Measurements from ENCODE around the gene SEC31A. TPM values are rescaled to one million over a fixed set of nuclear protein-coding genes. Genes with fewer than 3 reads are reported as not detected.

Gene SEC31A
- total RNA-seq, 1 donor from 2014 or later, result 178 TPM

DNA sequence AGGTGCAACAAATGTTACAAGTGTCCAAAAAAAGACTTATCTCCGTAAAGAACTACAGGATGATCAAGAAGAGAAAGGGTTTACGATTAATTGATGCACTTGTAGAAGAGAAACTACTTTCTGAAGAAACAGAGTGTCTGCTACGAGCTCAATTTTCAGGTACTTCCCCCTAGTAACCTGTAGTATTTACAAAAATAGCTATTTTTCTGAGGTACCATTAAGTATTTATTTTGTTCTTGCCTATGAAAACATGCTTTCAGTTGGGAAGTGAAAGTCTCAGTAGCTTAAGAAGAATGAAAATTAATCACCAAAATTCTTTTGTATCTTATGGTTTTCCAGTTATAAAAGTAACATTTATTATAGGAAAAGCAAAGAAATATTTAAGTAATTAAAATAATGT, 15.5 kb upstream of the SEC31A start:
- H3K4me3 ChIP-seq (ENCODE audit: low read depth, low read length), result no peak overlapping the region
- no peaks in the 10 kb centered on the region for H3K36me3 ChIP-seq (ENCODE audit: control insufficient read depth, insufficient read depth, low read length)
- DNase-seq (ENCODE audit: low read depth), result no peak
- no peaks in the 10 kb centered on the region for H3K27me3 ChIP-seq (ENCODE audit: control insufficient read depth, insufficient read depth, low read length)
- no peak for TF ChIP-seq CTCF (IDR thresholded peaks at IDR 0.05; ENCODE audit: insufficient read depth, low read length, poor library complexity, severe bottlenecking)

DNA sequence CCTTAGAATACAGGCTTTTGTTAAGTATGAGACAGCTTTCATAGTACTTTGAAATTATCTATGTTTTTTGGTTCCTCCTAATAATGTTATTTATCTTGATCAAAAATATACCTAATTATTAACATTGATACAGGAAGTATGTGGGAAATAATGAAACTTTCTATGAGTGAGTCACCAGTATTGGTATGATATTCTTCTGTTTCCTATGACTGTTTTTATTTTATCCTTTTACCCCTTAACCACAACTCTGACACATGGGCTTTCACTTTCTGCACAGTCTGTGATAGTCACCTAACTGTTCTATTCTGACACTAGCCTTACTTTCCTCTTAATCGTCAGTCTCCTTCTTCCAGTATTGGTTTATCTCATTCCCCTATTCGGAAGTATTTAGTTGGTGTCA, 14.3 kb upstream of the SEC31A start:
- Histone ChIP-seq H3K27me3 (ENCODE audit: control insufficient read depth, insufficient read depth, low read length) (no peaks in the 10 kb centered on the region), H3K36me3 (ENCODE audit: control insufficient read depth, insufficient read depth, low read length) (no peaks in the 10 kb centered on the region), H3K4me3 (ENCODE audit: low read depth, low read length) (no peak overlapping the region)
- DNase-seq (ENCODE audit: low read depth), result no peak
- TF ChIP-seq CTCF (IDR thresholded peaks at IDR 0.05; ENCODE audit: insufficient read depth, low read length, poor library complexity, severe bottlenecking), result no peak

DNA sequence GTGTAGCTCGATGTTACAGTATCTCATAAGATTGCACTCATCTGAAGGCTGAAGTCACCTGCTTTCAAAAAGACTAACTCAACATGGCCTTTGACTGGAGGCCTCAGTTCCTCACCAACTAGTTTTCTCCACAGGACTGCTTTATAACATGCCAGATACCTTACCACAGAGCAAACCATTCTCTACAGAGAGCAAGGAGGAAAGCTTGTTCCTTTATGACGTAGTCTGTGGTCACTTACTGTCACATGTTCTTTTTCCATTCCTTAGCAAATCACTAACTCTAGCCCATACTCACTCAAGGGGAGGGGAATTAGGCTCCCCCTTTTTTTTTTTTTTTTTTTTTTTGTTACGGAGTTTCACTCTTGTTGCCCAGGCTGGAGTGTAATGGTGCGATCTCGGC, 12.8 kb upstream of the SEC31A start:
- DNase-seq (ENCODE audit: low read depth), result no peak
- TF ChIP-seq CTCF (IDR thresholded peaks at IDR 0.05; ENCODE audit: insufficient read depth, low read length, poor library complexity, severe bottlenecking), result no peak

DNA sequence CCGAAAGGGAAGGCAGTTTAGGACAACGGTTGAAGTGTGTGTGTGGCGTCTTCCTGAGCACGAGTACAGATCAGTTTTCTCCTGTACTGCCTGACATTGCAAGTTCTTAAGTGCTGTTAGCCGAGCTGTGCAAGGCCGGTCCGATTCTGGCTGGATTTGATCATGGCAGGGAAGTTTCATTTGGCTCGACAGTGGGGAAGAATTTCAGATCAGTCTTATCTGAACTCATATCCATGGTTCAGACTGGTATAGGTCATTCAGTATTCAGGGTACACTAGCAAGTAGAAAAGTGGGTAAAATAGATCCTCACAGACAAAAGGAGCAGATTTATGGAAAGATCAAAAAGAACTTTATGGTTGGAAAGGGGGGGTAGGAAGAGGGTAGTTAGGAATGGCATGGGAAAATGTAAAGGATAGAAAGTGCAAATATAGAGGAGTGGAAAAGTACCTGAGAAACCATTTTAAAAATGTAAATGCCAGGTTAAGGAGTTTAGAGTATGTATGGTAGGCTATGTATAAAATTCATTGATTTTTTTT, 10.3 kb upstream of the SEC31A start:
- no peak for DNase-seq (ENCODE audit: low read depth)
- Histone ChIP-seq H3K4me3 (ENCODE audit: low read depth, low read length) (peak overlapping the region; percentile 70), H3K27me3 (ENCODE audit: control insufficient read depth, insufficient read depth, low read length) (no peaks in the 10 kb centered on the region), H3K36me3 (ENCODE audit: control insufficient read depth, insufficient read depth, low read length) (no peaks in the 10 kb centered on the region)
- no peak for TF ChIP-seq CTCF (IDR thresholded peaks at IDR 0.05; ENCODE audit: insufficient read depth, low read length, poor library complexity, severe bottlenecking)

More for the DNA sequence above, 12.8 kb upstream of the SEC31A start:
- Histone ChIP-seq H3K36me3 (ENCODE audit: control insufficient read depth, insufficient read depth, low read length) (no peaks in the 10 kb centered on the region), H3K4me3 (ENCODE audit: low read depth, low read length) (no peak overlapping the region), H3K27me3 (ENCODE audit: control insufficient read depth, insufficient read depth, low read length) (no peaks in the 10 kb centered on the region)

- Histone ChIP-seq H3K4me3 (ENCODE audit: low read depth, low read length) (peak within 1 kb of the TSS; percentile 70), H3K36me3 (ENCODE audit: control insufficient read depth, insufficient read depth, low read length) (no peaks in the 10 kb centered on the region), H3K27me3 (ENCODE audit: control insufficient read depth, insufficient read depth, low read length) (no peaks in the 10 kb centered on the region)
- peak; percentile 98 for DNase-seq (ENCODE audit: low read depth)
- TF ChIP-seq CTCF (IDR thresholded peaks at IDR 0.05; ENCODE audit: insufficient read depth, low read length, poor library complexity, severe bottlenecking), result no peak
Measured at GRCh38 chr4:82900411-82901182, 9.6 kb upstream of the SEC31A start, which contains the start of gene THAP9. Gene THAP9, plus strand, starts transcription at chr4:82900735. Its CDS starts 68 bp downstream, at chr4:82900803.
